KOPT-K1 (cell line): Measurements from ENCODE around the gene RAPGEFL1.
"Not testable (repeated sequence)": the region's sequence is repeated elsewhere in the genome, so short reads cannot be mapped to it uniquely, and the experiment has no call there.

Experiments
- H3K27ac ChIP-seq: fragments of 200-600 bp; sonication (generic); 2 replicates; pipeline ENCODE4 v1.5.1; 2016; ENCODE audit warnings: antibody characterized with exemption, mild to moderate bottlenecking, low read depth, low read length; ENCODE audit not compliant: poor library complexity, severe bottlenecking
- H3K36me3 ChIP-seq: fragments of 200-600 bp; sonication (generic); 2 replicates; pipeline ENCODE4 v1.5.1; 2017; ENCODE audit warnings: antibody characterized with exemption, mild to moderate bottlenecking, low read length, moderate library complexity; ENCODE audit not compliant: insufficient read depth
- H3K9me3 ChIP-seq: fragments of 200-600 bp; sonication (generic); 2 replicates; pipeline ENCODE4 v1.5.1; 2017; ENCODE audit warnings: antibody characterized with exemption, low read length, mild to moderate bottlenecking; ENCODE audit not compliant: insufficient read depth, poor library complexity, severe bottlenecking

RAPGEFL1 gene

DNA sequence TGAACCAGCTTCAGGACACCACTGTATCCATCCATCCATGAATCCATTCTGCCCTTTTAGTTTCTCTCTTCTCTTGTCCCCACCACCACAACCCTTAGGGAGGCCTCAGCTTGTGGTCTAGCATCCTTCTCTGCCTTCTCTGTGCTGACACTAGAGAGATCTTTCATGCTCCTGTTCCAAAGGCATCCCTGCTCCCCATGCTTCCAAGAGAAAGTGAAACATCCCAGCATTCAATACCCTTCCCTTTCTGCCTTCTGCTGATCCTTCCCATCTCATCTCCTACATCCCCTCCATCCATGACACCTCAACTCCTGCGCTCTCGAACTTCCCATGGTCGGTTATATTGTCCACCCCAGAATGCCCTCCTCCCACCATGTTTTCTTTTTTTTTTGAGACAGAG is 10.0 kb downstream of the RAPGEFL1 start:
- H3K27ac ChIP-seq: no peak overlapping the region

GRCh38 chr17:40188694-40189093 is 11.4 kb downstream of the RAPGEFL1 start:
- H3K36me3 ChIP-seq: peaks cover 6% of the 10 kb centered on the region; the same call in 1 of the 2 replicates
- no peak overlapping the region for H3K27ac ChIP-seq
- H3K9me3 ChIP-seq: no peaks in the 10 kb centered on the region

More for the DNA sequence above, 10.0 kb downstream of the RAPGEFL1 start:
- Histone ChIP-seq H3K9me3 (no peaks in the 10 kb centered on the region), H3K36me3 (no peaks in the 10 kb centered on the region; the same call in 1 of the 2 replicates)

DNA sequence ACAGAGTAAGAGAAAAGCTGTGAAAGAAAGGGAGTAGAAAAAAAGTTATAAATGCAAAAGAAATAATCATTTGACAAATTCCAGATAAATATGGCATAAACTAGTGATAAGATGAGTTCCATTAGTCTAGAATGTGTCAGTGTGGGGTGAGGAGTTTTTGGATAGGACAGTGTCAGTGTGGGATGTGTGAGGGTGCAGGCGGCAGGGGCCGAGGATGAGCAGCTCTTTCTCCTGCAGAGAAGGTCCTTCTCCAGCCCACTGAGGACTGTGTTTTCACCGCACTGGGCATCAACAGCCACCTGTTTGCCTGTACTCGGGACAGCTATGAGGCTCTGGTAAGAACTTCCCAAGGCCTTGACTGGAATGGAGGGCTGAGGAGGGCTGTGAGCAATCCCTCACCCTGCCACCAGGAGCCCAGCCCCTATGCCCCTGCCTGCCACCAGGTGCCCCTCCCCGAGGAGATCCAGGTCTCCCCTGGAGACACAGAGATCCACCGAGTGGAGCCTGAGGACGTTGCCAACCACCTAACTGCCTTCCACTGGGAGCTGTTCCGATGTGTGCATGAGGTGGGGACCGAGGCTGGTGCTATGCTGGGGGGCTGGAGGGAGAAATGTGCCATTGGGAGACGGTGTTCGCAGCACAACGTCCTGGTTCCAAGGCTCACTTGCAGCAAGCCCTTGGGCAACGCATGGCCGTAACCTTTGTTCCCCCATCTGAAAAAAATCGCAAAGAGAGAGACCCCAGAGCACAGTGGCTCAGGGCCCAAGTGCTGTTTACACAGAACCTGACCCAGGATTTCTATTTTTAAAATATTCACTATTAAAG is 13.1 kb downstream of the RAPGEFL1 start:
- Histone ChIP-seq H3K27ac (no peak overlapping the region), H3K9me3 (no peaks in the 10 kb centered on the region), H3K36me3 (peaks cover 10% of the 10 kb centered on the region; the same call in 1 of the 2 replicates)

DNA sequence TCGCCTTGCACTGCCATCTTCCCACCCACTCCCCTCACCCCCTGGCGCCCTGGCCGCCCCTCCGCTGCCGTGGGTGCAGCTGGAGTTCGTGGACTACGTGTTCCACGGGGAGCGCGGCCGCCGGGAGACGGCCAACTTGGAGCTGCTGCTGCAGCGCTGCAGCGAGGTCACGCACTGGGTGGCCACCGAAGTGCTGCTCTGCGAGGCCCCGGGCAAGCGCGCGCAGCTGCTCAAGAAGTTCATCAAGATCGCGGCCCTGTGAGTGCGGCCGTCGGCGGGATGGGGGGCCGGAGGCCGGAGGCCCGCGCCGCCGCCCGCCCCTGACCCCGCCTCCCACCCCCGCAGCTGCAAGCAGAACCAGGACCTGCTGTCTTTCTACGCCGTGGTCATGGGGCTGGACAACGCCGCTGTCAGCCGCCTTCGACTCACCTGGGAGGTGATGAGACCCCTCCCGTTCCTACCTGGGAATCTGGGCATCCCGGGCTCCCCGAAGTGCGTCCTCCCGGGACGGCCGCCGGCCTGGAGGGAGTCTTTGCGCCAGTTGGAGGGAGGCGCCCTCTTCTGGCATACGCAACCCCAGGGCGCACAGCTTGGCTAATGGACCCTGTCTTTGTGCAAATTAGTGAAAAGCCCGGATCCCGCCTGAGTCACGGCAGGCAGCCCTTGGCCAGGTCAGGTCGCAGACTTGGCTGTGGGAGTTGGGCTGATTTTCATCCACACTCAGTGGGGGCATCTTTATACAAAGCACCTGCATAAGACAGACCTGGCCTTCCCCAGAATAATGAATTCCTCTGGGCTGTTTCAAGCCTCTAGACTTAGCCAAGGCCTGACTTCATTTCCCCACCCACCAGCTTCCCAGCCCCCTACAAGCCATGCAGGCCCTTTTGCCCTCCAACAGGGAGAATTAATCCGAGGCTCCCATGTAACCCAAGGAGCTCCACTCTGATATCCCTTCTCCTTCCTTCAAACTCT is 14.3 kb downstream of the RAPGEFL1 start:
- H3K27ac ChIP-seq: no peak overlapping the region
- H3K36me3 ChIP-seq: peaks cover 10% of the 10 kb centered on the region; the same call in 1 of the 2 replicates
- H3K9me3 ChIP-seq: no peaks in the 10 kb centered on the region

DNA sequence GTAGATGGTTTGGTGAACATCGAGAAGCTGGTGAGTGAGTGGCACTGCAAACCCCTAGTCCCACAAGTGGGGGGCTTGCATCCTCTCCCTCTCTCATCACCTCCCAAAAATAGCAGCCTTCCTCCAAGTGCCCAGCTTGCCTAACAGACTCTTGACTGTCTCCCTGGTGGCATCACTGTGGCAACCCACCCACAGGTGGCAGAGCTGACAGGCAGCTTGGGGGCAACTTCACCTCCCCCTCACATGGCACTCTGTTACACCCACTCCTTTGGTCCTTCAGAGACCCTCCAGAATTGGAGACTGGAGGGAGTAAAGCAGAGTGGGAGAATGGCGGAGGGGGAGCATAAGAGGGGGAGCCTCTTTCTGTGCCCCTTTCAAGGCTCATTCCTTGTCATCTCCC is 15.7 kb downstream of the RAPGEFL1 start:
- peaks cover 10% of the 10 kb centered on the region; the same call in 1 of the 2 replicates for H3K36me3 ChIP-seq
- no peak overlapping the region for H3K27ac ChIP-seq
- no peaks in the 10 kb centered on the region for H3K9me3 ChIP-seq

DNA sequence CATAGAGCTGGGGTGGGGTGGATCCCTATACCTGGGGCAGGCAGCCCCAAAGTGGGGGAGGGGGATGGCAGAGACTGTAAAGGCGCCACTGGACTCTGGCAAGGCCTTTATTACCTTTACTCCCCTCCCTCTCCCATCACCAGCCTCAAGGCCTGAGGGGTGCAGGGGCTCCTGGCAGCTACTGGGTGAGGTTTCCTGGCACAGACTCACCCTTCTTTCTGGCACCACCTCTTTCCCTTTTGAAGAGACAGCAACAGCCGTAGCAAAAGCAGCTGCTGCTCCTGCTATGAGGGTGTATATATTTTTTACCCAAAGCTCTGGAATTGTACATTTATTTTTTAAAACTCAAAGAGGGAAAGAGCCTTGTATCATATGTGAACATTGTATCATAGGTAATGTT is 17.6 kb downstream of the RAPGEFL1 start:
- H3K27ac ChIP-seq: no peak overlapping the region
- no peaks in the 10 kb centered on the region for H3K9me3 ChIP-seq
- H3K36me3 ChIP-seq: peaks cover 10% of the 10 kb centered on the region; the same call in 1 of the 2 replicates

- peaks cover 10% of the 10 kb centered on the region; the same call in 1 of the 2 replicates for H3K36me3 ChIP-seq
- no peak overlapping the region for H3K27ac ChIP-seq
- H3K9me3 ChIP-seq: no peaks in the 10 kb centered on the region
Measured at GRCh38 chr17:40197550-40197949, 20.3 kb downstream of the RAPGEFL1 start.

- H3K36me3 ChIP-seq, H3K27ac ChIP-seq: not testable (repeated sequence)
Measured at GRCh38 chr17:40197965-40198456, 20.7 kb downstream of the RAPGEFL1 start.

GRCh38 chr17:40198576-40198975 is 21.3 kb downstream of the RAPGEFL1 start:
- Histone ChIP-seq H3K36me3 (peaks cover 5% of the 10 kb centered on the region; the same call in 1 of the 2 replicates), H3K27ac (no peak overlapping the region)

More at GRCh38 chr17:40197965-40198456, 20.7 kb downstream of the RAPGEFL1 start:
- not testable (repeated sequence) for H3K9me3 ChIP-seq

GRCh38 chr17:40203131-40203530 is 25.9 kb downstream of the RAPGEFL1 start:
- H3K27ac ChIP-seq: no peak overlapping the region
- H3K36me3 ChIP-seq: no peaks in the 10 kb centered on the region
- no peaks in the 10 kb centered on the region for H3K9me3 ChIP-seq

More at GRCh38 chr17:40198576-40198975, 21.3 kb downstream of the RAPGEFL1 start:
- no peaks in the 10 kb centered on the region for H3K9me3 ChIP-seq

DNA sequence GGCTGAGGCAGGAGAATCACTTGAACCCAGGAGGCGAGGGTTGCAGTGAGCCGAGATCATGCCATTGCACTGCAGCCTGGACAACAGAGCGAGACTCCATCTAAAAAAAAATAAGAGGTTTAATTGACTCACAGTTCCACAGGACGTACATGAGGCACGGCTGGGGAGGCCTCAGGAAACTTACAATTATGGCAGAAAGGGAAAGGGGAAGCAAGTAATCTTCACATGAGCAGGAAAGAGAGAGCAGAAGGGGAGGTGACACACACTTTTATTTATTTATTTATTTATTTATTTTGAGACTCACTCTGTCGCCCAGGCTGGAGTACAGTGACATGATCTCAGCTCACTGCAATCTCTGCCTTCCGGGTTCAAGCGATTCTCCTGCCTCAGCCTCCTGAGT is 28.9 kb downstream of the RAPGEFL1 start:
- not testable (repeated sequence) for H3K36me3 ChIP-seq, H3K27ac ChIP-seq, H3K9me3 ChIP-seq

DNA sequence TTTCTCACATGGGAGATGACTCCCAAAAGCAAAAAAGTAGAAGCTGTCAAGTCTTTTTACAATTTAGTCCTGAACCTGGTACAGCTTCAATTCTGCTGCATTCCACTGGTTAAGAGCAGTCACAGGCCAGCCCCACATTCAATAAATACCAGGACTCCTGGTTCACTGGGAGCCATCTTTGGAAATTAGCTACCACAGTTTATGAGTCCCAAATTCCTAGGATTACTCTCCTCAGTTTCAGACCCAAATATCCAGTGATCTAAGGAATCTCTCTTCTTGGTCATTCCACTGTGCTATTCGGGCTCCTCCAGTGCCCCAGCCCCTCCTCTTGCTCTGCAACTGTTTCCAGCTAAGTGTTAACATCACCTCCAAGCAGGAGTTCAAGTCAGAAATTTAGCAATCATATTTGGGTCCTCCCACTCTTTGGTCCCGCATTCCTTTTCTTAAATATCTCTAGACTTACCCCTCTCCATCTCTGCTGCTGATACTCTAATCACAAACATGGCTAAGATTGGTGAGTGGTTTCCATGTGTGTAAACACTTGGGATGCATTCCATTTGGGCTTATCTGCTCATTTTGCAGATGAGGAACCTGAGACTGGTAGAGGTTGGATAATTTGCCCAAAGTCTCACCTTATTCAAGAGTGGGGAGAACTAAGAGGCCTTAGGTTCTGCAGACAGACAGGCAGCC is 32.3 kb downstream of the RAPGEFL1 start:
- no peaks in the 10 kb centered on the region for H3K36me3 ChIP-seq
- no peak overlapping the region for H3K27ac ChIP-seq

GRCh38 chr17:40213914-40214313 is 36.6 kb downstream of the RAPGEFL1 start:
- not testable (repeated sequence) for H3K9me3 ChIP-seq, H3K36me3 ChIP-seq, H3K27ac ChIP-seq

More for the DNA sequence above, 32.3 kb downstream of the RAPGEFL1 start:
- no peaks in the 10 kb centered on the region for H3K9me3 ChIP-seq

- Histone ChIP-seq H3K27ac (no peak overlapping the region), H3K9me3 (no peaks in the 10 kb centered on the region), H3K36me3 (no peaks in the 10 kb centered on the region)
Measured at GRCh38 chr17:40218006-40218739, 40.9 kb downstream of the RAPGEFL1 start.
